Activated CD8-positive, alpha-beta T cell treated with anti-CD3 and anti-CD28 coated beads for 36 hours (primary cell): ENCODE data around the gene FAM162A. TPM values are rescaled to one million over a fixed set of nuclear protein-coding genes. Genes with fewer than 3 reads are reported as not detected.

Experiments used
- ATAC-seq: fragments of 200-7000 bp; cut with Tn5 transposase; one replicate; pipeline ENCODE4 v1.10.0; 2021; ENCODE audit warnings: mild to moderate bottlenecking, moderate library complexity
- CTCF ChIA-PET: fragments of 350-600 bp; sonication (Branson Sonifier 250); formaldehyde crosslinking; loops from one replicate; lab custom pipeline; 2021; ENCODE audit warnings: antibody characterized with exemption; lab: Charles Lee
- POLR2A ChIA-PET: fragments of 350-600 bp; sonication (Branson Sonifier 250); formaldehyde crosslinking; loops from one replicate; lab custom pipeline; 2021; ENCODE audit warnings: antibody characterized with exemption; lab: Charles Lee
- DNase-seq: peaks from one replicate; pipeline ENCODE4 v3.0.0-alpha.2; 2020
- H3K27ac Mint-ChIP-seq: one replicate; pipeline ENCODE4 v1.8.0; 2021; ENCODE audit warnings: mild to moderate bottlenecking, mixed read lengths
- H3K27me3 Mint-ChIP-seq: one replicate; pipeline ENCODE4 v1.8.0; 2021; ENCODE audit warnings: mixed read lengths
- H3K36me3 Mint-ChIP-seq: one replicate; pipeline ENCODE4 v1.8.0; 2021; ENCODE audit warnings: low read depth, mixed read lengths
- H3K4me1 Mint-ChIP-seq: one replicate; pipeline ENCODE4 v1.8.0; 2021; ENCODE audit warnings: low read depth, mixed read lengths
- H3K4me3 Mint-ChIP-seq: one replicate; pipeline ENCODE4 v1.8.0; 2021; ENCODE audit warnings: mild to moderate bottlenecking, moderate library complexity, mixed read lengths
- H3K9me3 Mint-ChIP-seq: one replicate; pipeline ENCODE4 v1.8.0; 2021; ENCODE audit warnings: mixed read lengths
- intact Hi-C: fragments of 100-400 bp; cut with micrococcal nuclease; formaldehyde crosslinking; loops from one replicate; pipeline ENCODE4 v1.10.0; 2022
- total RNA-seq, 2 experiments: library from RNA; stranded (reverse); gene quantifications; one replicate each; pipeline ENCODE4 v1.2.3, GENCODE V29; 2021
- TF ChIP-seq, protein P1 (sequence below): fragments of 200-600 bp; IDR thresholded peaks from one replicate; pipeline ENCODE4 v1.8.0; 2022; ENCODE audit warnings: antibody characterized with exemption, mild to moderate bottlenecking

FAM162A gene
- total RNA-seq, 2 experiments from 2014 or later = 202 to 204 TPM

DNA sequence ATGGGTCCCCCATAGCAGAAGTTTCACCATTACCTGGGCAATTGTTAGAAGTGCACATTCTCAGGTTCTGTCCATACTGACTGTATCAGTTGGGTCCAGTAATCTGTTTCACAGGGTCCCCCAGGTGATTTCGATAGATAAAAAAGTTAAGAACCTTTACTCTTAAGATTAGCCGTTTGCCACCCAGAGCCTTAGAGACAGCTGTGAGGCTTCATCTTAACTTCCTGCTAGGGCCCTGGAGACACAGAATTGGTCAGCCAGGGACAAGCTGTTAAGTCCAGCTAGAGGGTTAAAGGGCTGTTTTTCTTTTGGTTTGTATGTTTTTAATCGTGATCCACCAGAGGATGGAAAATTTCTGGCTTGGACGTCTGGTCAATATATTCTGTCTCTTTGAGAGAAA lies 6.7 kb downstream of the FAM162A start:
- no peak overlapping the region for H3K27ac Mint-ChIP-seq
- H3K4me1 Mint-ChIP-seq = peaks cover 54% of the 10 kb centered on the region
- TF ChIP-seq, protein P1, sequence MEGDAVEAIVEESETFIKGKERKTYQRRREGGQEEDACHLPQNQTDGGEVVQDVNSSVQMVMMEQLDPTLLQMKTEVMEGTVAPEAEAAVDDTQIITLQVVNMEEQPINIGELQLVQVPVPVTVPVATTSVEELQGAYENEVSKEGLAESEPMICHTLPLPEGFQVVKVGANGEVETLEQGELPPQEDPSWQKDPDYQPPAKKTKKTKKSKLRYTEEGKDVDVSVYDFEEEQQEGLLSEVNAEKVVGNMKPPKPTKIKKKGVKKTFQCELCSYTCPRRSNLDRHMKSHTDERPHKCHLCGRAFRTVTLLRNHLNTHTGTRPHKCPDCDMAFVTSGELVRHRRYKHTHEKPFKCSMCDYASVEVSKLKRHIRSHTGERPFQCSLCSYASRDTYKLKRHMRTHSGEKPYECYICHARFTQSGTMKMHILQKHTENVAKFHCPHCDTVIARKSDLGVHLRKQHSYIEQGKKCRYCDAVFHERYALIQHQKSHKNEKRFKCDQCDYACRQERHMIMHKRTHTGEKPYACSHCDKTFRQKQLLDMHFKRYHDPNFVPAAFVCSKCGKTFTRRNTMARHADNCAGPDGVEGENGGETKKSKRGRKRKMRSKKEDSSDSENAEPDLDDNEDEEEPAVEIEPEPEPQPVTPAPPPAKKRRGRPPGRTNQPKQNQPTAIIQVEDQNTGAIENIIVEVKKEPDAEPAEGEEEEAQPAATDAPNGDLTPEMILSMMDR = no peak
- H3K36me3 Mint-ChIP-seq = peaks cover 49% of the 10 kb centered on the region
- no peak overlapping the region for H3K4me3 Mint-ChIP-seq
- ATAC-seq = no peak
- POLR2A ChIA-PET = no interaction called here
- DNase-seq = no peak
- CTCF ChIA-PET = interaction anchor here (1.4 to 2.1 kb wide), 3 partner anchors 25 to 288 kb away, joined by 3 to 11 read pairs (median 5); partner anchors contain the start of gene WDR5B
- no peaks in the 10 kb centered on the region for H3K9me3 Mint-ChIP-seq
- no peaks in the 10 kb centered on the region for H3K27me3 Mint-ChIP-seq
- intact Hi-C loops = no loop called here

DNA sequence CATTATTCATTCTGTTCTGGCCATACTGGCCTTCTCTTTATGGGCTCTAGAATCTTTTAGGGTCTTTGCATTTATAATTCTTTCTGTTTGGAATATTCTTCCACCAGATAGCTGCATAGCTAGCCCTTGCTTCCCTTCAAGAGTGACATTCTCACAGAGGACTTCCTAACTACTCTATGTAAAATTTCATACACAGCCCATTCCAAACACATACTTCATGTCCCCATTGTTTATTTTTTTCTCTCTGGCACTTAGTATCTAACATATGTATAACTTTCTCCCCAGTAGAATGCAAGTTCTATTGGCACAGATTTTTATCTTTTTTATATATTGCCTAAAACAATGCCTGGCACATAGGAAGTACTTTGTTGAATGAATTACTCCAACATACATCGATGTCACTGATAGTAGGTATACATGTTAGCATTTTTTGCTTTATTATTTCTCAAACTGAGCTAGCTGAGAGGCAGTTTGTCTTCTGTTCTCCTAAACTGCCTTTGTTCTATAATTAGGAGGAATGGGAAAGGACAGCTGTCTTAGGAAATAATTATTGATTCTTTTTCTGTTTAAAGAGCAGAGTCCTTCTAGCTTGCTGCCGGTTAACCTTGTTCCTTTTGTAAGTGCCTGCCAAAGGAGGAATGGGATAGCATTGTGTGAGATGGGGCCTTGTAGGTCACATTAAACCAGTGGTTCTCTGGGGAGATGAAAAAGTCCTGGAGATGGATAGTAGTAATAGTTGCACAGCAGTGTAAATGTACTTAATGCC lies 7.9 kb downstream of the FAM162A start:
- peaks cover 57% of the 10 kb centered on the region for H3K4me1 Mint-ChIP-seq
- no peak overlapping the region for H3K4me3 Mint-ChIP-seq
- TF ChIP-seq, protein P1 = no peak
- H3K9me3 Mint-ChIP-seq = no peaks in the 10 kb centered on the region
- H3K27ac Mint-ChIP-seq = peak overlapping the region; percentile 1
- POLR2A ChIA-PET = interaction anchor here (1.3 kb wide), 1 partner anchor 24 kb away, joined by 3 read pairs; the partner anchor contains the start of gene WDR5B
- intact Hi-C loops = no loop called here
- ATAC-seq (no peak), DNase-seq (no peak)
- no peaks in the 10 kb centered on the region for H3K27me3 Mint-ChIP-seq
- H3K36me3 Mint-ChIP-seq = peaks cover 40% of the 10 kb centered on the region
- CTCF ChIA-PET = interaction anchor here (1.1 to 3.2 kb wide), 8 partner anchors 16 to 363 kb away, joined by 3 to 21 read pairs (median 6); partner anchors contain the start of gene WDR5B

DNA sequence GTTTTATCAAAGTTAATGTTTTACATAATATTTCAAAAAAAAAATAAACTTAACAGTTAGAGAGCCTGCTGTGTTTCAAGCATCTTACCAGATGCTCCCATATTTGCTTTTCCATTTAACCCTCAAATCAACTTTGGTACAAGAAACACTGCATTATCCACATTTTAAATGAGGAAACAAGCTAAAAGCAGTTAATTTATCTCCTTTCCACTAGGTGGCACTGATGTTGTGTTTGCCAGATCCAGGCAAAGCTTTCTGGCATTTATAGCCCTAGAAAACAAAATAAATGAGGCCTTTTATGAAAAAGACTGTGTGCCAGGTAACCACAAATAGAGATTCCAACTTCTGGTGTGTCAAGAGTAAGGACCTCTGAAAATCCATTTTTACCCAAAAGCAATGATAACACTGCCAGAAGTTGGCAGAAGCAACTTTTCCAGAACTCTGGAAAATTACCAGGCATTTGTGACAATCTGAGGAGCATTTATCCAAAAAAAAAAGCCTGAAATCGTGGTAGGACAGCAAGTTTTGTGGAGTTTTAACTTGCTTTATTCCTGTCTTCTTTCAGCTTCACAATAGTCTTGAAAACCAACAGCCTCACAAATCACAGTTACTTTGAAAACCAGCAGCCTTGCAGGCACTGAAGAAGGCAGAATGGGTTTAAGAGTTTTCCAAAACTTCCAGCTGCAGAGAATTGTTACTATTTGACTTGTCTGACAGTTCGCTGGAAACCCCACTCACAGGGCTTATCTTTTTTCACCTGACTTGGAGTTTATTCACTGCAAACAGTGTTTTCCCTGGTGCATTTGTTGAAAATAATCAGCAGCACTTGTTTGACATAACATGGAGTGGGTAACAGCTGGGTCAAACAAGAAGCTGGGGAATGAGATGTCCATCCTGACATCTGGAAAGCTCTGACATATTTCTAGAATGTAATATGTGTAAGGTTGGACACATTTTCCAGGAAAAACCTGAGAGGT lies 9.2 kb downstream of the FAM162A start:
- ATAC-seq (peak; percentile 63), DNase-seq (no peak)
- intact Hi-C loops = no loop called here
- H3K27me3 Mint-ChIP-seq = no peaks in the 10 kb centered on the region
- H3K36me3 Mint-ChIP-seq = peaks cover 28% of the 10 kb centered on the region
- no peak overlapping the region for H3K27ac Mint-ChIP-seq
- no peaks in the 10 kb centered on the region for H3K9me3 Mint-ChIP-seq
- H3K4me3 Mint-ChIP-seq = no peak overlapping the region
- peaks cover 53% of the 10 kb centered on the region for H3K4me1 Mint-ChIP-seq
- CTCF ChIA-PET = interaction anchor here (0.6 to 3.2 kb wide), 33 partner anchors 10 to 846 kb away, joined by 3 to 40 read pairs (median 4); partner anchors contain the start of genes FAM162A, MIX23 and WDR5B
- TF ChIP-seq, protein P1 = peak; percentile 85
- POLR2A ChIA-PET = interaction anchor here (0.6 to 0.9 kb wide), 3 partner anchors 9 to 288 kb away, joined by 3 read pairs; partner anchors contain the start of gene FAM162A

DNA sequence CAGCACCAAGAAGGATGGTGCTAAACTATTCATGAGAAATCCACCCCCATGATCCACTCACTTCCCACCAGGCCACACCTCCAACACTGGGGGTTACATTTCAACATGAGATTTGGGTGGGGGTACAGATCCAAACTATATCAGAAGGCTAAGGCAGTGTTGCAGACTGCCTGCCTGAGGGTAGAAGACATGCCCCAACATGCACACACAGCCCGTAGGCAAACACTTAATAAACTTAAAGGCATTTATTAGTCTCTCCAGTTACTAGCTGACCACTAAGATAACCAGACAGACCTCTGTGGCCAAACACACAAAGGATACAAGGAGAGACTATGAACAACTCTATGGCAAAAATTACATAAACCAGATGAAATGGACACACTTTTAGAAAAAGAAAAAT lies 10.2 kb downstream of the FAM162A start:
- DNase-seq (no peak), ATAC-seq (no peak)
- H3K4me1 Mint-ChIP-seq = peaks cover 46% of the 10 kb centered on the region
- POLR2A ChIA-PET = interaction anchor here (0.8 to 0.9 kb wide), 2 partner anchors 10 to 287 kb away, joined by 3 read pairs; partner anchors contain the start of gene FAM162A
- H3K36me3 Mint-ChIP-seq = peaks cover 27% of the 10 kb centered on the region
- H3K4me3 Mint-ChIP-seq = no peak overlapping the region
- CTCF ChIA-PET = interaction anchor here (0.9 to 3.2 kb wide), 9 partner anchors 9 to 847 kb away, joined by 3 to 40 read pairs (median 9); partner anchors contain the start of genes FAM162A, MIX23 and WDR5B
- intact Hi-C loops = no loop called here
- TF ChIP-seq, protein P1 = no peak
- no peaks in the 10 kb centered on the region for H3K9me3 Mint-ChIP-seq
- H3K27me3 Mint-ChIP-seq = no peaks in the 10 kb centered on the region
- H3K27ac Mint-ChIP-seq = peak overlapping the region; percentile 20
